ENCODE results near the gene VSIR.

- TF ChIP-seq CTCF (IDR thresholded peaks at IDR 0.05) (no peak), POLR2A (IDR thresholded peaks at IDR 0.05) (no peak), EP300 (IDR thresholded peaks at IDR 0.05) (no peak)
These were observed 47.2 kb downstream of the VSIR start for GRCh38 chr10:71725998-71726579.
